ENCODE results near the gene EIF5.

The EIF5 gene

GRCh38 chr14:103311171-103311997 lies 22.7 kb upstream of the EIF5 start:
- DNase-seq: no peak

DNA sequence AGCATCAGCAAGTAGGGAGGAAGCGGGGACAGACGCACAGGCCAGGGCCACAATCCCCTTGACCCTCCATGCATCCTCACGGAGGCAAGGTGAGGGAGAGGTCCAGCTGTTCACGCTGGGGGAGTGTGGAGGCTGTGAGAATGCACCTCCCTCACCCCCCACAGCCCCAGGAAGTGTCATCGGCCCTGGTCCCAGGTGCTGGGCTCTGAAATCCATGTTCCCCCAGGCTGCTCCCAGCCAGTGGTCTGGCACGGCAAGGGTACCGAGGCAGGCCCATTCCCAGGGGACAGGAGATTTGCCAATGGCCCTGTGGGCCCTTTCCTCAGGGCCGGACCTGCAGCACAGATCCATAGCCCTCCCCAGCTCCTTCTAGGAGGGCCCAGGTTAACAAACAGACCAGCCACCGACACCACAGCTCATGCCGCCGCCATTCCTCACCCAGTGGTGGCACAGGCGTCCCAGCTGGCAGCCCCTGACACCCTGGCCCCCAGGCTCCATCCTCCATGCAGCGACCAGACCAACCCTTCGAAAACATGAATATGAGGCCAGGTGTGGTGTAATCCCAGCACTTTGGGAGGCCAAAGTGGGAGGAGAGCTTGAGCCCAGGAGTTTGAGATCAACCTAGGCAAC lies 21.9 kb upstream of the EIF5 start:
- DNase-seq: no peak

DNA sequence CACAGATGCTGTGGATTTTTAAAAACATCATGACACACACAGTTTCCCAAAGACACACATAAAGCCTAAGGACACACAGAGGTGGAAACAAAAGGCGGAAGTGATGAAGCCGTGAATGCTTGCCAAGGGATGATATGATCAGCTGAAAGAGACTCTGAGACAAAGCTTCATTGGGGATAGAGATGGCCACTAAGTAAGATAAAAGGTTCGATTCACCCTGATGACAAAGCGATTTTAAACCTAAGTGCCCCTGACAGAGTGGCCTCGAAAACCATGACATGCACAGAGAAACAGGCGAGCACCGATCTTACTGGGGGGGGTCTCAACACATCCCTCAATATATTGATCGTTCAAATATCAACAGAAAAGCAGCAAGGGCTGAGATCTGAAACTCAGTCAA lies 20.3 kb upstream of the EIF5 start:
- no peak for DNase-seq

DNA sequence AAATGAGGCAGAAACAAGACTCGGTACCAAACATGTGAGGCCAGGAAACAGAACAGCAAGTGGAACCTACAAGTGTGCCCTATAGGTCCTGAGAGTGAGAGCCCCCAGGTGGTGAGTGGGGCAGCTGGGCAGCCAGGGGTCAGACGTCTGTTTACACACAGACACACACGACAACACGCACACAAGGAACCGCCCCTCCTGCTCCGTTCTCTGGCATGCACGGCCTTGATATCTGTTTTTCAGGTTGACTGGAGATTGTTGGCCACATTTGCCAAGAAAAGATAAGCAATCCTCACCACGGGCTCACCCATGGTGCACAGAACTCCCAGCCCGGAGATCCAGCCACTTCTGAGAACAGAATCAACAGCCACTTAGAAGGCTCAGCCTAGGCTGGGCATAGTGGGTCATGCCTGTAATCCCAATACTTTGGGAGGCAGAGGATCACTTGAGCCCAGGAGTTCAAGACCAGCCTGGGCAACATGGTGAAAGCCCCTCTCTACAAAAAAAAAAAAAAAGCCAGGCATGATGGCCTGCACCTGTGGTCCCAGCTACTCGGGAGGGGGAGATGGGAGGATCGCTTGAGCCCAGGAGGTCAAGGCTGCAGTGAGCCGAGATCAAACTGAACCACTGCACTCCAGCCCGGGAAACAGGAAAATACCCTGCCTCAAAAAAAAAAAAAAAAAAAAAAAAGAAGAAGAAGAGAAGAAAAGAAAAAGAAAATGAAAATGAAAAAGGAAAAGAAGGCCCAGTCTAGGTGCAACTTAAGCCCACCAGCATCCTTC lies 19.4 kb upstream of the EIF5 start:
- no peak for DNase-seq

GRCh38 chr14:103315351-103315911 lies 18.6 kb upstream of the EIF5 start:
- DNase-seq: no peak

DNA sequence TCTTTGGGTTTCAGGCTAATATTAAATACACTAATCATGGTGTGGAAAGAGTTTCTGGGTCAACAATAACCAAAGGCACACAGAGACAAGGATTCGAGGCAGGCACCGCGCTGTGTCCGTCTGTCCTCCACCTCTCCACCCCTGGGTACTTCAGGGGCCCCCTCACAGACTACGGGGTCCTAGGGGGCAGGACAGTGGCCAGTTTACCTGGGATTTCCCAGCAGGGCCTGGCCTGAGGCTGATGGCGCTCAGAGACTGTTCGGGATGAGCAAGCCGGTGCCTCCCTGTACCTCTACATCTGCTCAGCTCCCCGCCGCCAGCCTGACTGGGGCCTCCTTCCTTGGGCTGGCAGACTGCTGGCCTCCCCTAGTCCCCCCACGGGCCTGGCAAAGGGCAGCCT lies 18.1 kb upstream of the EIF5 start:
- DNase-seq: no peak

GRCh38 chr14:103316721-103317121 lies 17.3 kb upstream of the EIF5 start:
- no peak for DNase-seq

- no peak for DNase-seq
Observed at GRCh38 chr14:103317251-103317650, 16.8 kb upstream of the EIF5 start.

DNA sequence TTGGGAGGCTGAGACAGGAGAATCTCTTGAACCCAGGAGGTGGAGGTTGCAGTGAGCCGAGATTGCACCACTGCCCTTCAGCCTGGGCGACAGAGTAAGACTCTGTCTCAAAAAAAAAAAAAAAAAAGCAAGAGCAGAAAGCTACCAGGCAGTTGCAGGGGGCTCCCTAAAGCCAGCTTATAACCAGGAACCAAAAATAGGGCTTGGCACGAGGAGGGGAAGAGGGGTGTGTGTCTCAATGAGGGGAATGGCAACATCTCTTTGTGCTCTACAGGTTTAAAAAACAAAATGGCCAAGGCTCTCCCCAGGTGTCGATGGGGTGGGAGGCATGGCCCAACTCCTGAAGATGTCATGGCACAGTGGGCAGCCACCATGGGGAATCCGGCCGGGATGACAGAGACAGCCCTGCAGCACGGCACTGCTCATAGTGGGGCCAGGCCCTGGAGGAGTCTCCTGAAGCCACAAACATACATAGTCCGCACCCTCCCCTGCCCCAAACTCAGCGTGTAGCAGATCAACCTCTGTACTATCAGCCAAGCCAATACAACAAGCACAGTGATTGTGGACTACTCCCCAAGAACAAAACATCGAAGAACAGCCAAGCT lies 16.0 kb upstream of the EIF5 start:
- DNase-seq: no peak

DNA sequence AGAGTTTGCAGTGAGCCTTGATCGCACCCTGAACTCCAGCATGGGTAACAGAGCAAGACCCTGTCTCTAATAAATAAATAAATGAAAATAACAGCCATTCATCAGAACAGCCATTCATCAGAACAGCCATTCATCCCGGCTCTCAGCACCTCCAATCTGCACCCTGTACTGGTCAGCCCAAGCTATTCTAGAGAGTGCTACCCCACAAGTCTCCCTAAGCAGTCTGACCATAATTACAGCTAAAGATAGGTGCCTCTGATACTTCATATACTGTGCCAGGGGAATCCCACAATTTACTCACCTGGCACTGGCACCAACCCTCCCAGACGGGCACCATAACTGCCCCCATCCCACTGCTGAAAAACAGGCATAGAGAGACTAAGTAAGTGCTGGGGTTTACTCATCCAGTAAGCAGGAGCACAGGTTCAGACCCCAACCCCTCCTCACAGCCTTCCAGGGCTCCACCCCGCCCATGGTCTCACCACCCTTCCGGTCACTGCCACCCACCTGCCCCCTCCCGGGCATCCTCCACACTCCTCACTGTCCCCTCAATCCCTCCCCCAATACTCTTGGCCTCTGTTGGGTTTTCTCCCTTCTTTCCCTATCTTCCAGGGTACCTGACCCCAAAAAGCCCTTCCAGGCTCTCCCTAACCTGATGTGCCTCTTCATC lies 15.2 kb upstream of the EIF5 start:
- DNase-seq: no peak

- DNase-seq: no peak
Observed at GRCh38 chr14:103319422-103319821, 14.6 kb upstream of the EIF5 start.

- no peak for DNase-seq
Observed at GRCh38 chr14:103326078-103326477, 8.0 kb upstream of the EIF5 start.

DNA sequence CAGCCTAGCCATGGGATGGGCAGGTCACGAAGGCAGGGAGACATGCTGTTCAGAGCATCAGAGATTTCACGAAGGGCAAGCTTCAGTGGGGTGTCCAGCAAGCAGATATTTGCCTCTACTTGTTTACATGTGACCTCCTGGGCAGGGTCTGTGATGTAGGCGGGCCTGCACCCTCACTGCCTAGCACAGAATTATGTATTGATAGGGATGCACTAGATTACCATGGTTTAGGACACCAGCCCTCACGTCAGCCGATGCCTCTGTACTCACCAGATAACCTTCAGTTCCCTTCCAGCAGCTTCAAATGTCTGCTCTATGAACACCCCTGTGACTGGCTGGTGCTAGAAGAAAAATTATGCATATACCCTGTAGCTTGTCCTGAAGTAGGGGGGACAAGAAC lies 5.1 kb upstream of the EIF5 start:
- DNase-seq: no peak

- no peak for DNase-seq
Observed at GRCh38 chr14:103329401-103330347, 4.4 kb upstream of the EIF5 start.

- DNase-seq: no peak
Observed at GRCh38 chr14:103330536-103330935, 3.5 kb upstream of the EIF5 start.

DNA sequence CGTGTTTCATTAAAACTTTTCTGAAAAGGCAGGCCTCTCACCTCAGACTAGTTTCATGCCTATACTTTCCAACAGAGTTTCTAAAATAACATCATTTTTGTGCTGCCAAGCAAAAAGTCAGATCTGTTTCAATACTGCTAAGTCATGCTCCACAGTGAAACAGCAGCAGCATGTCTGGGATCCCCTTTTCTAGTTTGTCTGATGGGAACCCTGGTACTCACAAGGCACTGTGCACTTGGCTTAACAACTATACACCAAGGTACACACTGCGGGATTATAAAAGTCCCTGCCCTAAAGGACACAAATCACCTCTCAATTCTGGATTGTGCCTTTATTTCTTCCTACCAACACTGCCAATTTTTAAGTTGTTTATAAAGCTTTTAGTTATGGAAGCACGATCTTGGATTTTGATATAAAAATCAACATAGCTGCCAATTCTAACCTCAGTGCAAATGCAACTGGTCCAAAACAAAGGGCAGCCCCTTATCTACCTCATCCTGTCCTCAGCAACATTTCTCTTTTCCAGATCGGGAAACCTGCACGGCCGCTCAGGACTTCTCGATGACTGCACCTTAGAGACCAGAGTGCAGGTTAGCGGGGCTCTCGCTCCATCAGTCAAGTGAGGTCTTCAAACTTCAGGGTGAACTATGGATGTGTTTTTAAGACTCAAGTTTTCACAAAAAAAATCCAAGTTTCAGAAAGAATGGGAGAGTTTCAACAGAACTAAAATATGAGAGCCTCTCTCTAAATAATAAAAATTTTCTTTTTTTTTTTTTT lies 1.7 kb upstream of the EIF5 start:
- no peak for DNase-seq

- DNase-seq: peak; percentile 64
Observed at GRCh38 chr14:103334644-103335622, 896 bp downstream of the EIF5 start.

DNA sequence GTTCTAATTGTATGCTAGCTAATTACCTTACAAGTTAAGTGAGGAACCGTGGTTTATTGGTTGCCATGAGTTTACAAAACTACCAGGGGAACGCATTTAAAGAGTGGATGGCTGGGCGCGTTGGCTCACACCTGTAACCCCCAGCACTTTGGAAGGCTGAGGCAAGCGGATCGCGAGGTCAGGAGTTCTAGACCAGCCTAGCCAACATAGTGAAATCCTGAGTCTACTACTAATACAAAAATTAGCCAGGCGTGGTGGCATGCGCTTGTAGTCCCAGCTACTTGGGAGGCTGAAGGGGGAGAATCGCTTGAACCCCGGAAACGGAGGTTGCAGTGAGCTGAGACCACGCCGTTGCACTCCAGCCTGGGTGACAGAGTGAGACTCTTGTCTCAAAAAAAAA lies 2.2 kb downstream of the EIF5 start:
- no peak for DNase-seq

DNA sequence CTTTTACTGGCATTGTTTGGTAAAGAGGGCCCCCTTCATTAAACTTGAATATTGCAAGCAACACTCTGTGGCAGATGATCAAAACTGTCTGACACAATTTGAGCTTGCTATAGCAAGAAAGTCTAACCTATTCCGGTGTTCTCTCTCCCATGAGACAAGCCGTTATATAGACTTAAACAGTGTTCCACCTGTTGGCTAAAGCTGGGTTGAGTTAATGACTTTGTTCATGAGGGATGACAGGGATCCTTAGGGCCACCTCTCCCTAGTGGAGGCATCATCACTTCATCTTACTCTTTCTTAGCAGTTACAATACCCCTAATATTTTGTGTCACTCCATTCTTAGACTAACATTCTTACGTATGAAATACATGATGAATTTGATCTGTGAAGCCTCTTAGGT lies 3.8 kb downstream of the EIF5 start:
- DNase-seq: no peak

Data from activated gamma-delta T cell treated with Interleukin-2 at 50 U/mL for 16 hours (primary cell).